HG03442 (cell line): ENCODE data around the gene SYT5.
"Not testable (repeated sequence)": the region's sequence is repeated elsewhere in the genome, so short reads cannot be mapped to it uniquely, and the experiment has no call there.

ENCODE experiments used
- ATAC-seq: cut with Tn5 transposase; IDR thresholded peaks from one replicate; pipeline ENCODE4 v1.9.1; 2021; ENCODE audit warnings: mild to moderate bottlenecking, moderate library complexity; ENCODE audit not compliant: unreplicated experiment

The SYT5 gene

DNA sequence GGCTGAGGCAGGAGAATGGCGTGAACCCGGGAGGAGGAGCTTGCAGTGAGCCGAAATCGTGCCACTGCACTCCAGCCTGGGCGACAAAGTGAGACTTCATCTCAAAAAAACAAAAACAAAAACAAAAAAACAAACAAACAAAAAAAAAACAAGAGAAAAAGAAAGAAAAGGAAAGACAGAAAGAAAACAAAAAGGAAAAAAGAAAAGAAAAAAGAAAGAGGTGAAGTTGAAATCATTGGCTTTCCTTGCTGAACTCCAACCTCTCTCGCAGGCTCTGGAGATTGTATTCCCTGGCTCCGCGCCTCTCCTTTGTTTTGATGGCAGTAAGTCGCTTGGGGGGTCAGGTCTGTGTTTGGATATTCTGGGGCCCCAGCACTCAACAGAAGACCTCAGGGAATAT lies 7.8 kb downstream of the SYT5 start:
- ATAC-seq: not testable (repeated sequence)

GRCh38 chr19:55171440-55171839 lies 8.6 kb downstream of the SYT5 start:
- no peak for ATAC-seq

GRCh38 chr19:55169136-55169535 lies 11.0 kb downstream of the SYT5 start:
- ATAC-seq: no peak

GRCh38 chr19:55166530-55167268 lies 13.4 kb downstream of the SYT5 start, which contains the start of gene DNAAF3:
Gene DNAAF3, minus strand, starts transcription at chr19:55166613. Its CDS starts 200 bp downstream, at chr19:55166413.
- ATAC-seq: peak; percentile 73

- peak; percentile 27 for ATAC-seq
Observed at GRCh38 chr19:55165952-55166529, 14.0 kb downstream of the SYT5 start.

GRCh38 chr19:55161571-55162322 lies 18.3 kb downstream of the SYT5 start:
- no peak for ATAC-seq

DNA sequence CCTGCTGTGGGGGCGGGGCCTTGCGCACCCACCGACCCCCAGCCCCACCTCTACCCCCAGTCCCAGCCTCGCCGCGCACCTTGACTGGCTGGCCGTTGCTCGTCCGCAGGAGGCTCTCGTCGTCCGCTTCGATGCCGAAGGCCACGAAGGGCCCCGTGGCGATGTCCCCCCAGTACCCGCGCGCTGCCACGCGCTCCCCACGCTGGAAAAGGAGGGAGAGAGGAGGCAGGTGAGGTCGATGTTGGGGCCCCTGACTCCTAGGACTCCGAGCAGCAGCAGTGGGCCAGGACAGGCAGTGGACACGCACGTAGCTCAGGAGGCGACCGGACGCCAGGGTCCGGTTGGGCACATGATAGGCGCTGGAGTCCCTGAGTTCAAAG lies 19.1 kb downstream of the SYT5 start:
- ATAC-seq: no peak

DNA sequence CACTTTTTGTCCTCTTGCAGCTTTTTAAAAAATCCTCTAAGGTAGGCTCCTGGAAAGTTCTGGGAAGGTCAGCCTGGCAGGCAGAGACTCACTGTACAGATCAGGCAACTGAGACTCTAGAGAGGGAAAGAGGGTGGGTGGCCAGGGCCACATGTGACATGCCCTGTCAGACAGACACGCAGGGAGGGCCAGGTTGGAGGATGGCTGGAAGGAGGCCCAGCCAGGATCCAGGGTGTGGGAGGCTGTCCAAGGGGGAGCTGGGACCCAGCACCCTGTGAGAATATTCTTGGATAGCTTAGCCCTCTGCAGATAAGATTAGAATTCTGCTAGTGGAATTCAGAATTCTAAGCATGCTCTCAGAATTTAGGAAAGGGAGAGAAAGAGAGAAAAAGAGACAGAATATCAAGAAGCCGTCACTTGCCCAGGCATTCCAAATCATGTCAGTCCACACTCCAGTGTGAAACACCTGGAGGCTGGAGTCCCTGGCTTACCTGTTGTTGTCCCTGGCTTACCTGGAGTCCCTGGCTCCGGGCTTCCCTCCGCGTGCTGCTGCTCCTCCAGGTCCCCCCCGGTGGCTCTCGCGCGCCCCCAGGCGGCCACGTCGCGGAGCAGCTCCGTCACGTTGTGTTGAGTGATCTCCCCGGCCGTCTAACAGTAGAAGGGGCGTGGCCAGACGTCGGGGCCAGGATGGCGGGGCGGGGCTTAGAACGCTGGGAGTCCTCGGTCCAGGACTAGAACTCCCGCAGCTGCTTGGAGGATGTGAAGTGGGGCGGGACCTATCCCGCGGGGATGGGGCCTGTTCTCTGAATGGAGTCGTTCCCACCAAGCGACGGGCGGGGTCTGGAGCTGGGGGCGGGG lies 19.7 kb downstream of the SYT5 start:
- ATAC-seq: no peak

DNA sequence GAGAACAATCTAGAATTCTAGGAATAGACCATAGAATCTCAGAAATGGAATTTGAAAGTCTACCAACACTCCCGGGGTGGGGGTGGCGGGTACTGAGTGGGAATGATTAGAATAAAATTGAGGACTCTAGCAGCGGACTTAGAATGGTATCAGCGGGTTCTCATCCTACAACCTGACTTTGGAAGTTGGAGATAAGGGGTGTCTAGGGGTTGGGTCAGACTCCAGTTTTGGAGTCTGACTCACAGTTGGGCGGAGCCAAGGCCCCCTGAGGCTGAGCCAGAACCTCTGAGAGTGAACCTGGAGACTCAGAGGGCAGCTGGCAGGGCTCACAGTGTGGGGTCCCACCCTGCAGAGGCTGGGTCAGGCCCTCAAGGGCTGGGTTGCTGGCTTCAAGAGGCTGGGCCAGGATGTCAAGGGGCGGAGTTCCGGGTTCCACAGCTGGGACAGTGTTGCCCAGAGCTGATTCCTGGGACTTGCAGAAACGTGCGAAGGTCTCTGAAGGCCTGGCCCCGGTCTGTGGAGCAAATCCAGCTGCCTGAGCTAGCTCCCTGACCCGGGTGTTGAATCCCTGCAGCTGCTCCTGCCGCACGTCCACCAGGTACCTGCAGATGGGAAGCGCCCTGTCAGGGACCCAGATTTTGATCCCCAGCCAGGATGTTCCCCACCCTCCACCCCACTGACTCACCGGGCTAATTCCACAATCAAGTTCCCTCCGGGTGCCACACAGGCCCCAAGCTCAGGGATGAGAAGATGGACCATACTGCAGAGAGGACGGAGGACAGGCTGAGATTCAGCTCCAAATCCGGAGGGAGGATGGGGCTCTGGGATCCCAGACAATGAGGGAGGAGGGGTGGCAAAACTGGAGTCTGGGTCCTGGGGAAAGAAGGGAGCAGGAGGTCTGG lies 21.0 kb downstream of the SYT5 start:
- ATAC-seq: no peak

DNA sequence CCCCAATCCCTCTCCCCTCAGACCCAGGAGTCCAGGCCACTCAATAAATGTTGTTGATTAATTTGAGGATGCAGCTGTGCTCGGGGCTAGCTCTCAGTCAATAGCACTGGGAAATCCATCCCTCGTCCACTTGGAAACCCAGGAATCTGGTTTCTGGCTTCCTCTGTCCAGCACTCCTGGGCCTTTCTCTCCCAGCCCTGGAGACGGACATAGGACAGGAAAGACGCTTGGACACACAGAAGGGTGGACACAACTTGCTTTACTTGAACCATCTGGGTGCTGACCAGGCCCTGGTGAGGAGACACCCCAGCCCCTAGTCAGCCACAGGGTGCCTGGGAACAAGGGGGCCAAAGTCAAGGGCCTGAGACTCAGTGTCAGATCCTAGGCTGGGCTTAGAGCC lies 21.7 kb downstream of the SYT5 start:
- ATAC-seq: no peak

GRCh38 chr19:55157064-55157908 lies 22.8 kb downstream of the SYT5 start, which contains the start of gene TNNI3:
Gene TNNI3, minus strand, starts transcription at chr19:55157732. Its CDS starts 143 bp downstream, at chr19:55157589.
- ATAC-seq: no peak

- no peak for ATAC-seq
Observed at GRCh38 chr19:55156202-55157063, 23.7 kb downstream of the SYT5 start.

GRCh38 chr19:55155784-55156183 lies 24.3 kb downstream of the SYT5 start:
- not testable (repeated sequence) for ATAC-seq

GRCh38 chr19:55153652-55154264 lies 26.3 kb downstream of the SYT5 start:
- no peak for ATAC-seq

- no peak for ATAC-seq
Observed at GRCh38 chr19:55152017-55152416, 28.1 kb downstream of the SYT5 start.

- no peak for ATAC-seq
Observed at GRCh38 chr19:55149078-55150003, 30.7 kb downstream of the SYT5 start, which contains the start of gene TNNT1. Gene TNNT1, minus strand, starts transcription at chr19:55149206. Its CDS starts 2,049 bp downstream, at chr19:55147157.
